ENCODE results near the gene ARSB.
"Not testable (repeated sequence)": the region's sequence is repeated elsewhere in the genome, so short reads cannot be mapped to it uniquely, and the experiment has no call there.

The ARSB gene

DNA sequence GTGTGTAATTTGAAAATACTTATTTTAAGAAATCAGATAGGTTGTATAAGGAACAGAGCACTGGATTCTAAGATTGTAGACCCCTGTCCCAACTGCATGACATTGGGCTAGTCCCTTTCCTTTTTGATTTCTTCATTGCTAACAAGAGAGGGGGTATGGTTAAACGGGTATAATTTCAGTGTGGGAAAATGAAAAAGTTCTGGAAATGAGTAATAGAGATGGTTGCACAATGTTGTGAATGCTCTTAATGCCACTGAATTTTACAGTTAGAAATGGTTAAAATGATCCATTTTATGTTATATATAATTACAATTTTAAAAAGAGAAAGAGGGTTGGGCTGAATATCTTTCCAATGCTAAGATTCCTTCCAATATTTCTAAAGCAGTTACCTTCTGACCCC lies 233.2 kb downstream of the ARSB start:
- DNase-seq (ENCODE audit: low read depth in 2 of 2): no peak

DNA sequence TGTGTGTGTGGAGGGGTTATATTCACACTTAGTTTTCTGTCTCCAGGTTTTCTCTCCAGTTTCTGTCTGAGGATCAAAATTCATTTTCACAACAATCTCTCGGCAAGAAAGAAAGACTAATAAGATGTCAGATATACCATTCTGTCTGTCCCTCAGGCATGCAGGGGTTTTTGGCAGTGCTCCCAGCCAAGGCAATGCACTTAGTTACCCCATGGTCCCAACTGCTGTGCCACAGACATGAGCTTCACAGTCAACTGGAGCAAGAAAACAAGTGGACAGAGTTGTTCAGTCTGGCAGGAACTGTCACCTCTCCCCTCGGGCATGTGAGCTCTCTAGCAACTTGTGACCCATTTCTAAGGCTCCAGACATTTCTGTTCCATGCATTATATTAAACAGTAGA lies 234.8 kb downstream of the ARSB start:
- no peak for DNase-seq (ENCODE audit: low read depth in 2 of 2)

DNA sequence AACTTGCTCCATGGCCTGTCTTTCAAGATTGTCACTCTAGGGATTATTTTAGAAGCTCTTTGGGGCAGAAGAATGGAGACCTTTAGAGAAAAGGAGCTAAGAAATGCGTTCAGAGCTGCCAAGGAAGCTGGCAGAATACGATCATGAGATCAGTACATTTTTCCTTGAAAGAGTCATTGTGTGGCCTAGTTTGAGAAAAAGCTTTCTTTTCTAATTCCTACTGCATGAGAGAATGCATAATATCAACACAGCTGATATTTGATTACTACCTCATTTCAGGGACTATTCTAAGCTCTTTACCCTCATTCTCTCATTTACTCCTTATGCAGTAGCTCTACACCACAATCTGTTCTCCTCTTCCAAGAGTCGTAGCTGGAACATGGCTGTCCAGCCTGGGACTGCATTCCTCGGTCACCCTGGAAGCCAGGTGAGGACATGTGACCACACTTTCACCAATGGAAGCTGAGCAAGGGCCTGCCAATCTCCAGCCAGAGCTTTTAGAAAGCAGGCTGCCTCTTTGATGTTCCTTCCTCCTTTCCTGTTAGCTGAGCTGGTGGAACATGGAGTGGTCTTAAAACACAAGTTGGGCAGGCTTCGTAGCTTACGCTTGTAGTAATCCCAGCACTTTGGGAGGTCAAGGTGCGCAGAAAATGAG lies 237.3 kb downstream of the ARSB start:
- DNase-seq (ENCODE audit: low read depth in 2 of 2): peak; percentile 65 to 66

DNA sequence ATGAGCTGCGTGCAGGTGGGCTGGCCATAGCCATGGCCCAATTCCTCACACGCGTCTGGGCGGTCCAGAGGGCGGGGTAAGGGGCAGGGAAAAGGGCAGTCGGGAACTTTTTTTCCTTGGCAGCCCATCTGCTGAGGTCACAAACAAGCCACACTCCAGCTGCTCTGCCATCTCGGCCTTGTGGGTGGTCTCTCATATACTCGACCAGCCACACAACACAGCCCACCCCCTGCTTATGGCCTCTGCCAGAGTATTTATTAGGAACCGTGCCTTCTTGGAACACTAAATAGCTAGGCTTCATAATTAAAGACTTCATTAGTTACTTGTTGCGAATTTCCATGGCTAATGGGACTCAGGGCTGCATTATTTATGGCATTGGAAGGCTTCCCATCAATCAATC lies 238.1 kb downstream of the ARSB start:
- DNase-seq (ENCODE audit: low read depth in 2 of 2): no peak

DNA sequence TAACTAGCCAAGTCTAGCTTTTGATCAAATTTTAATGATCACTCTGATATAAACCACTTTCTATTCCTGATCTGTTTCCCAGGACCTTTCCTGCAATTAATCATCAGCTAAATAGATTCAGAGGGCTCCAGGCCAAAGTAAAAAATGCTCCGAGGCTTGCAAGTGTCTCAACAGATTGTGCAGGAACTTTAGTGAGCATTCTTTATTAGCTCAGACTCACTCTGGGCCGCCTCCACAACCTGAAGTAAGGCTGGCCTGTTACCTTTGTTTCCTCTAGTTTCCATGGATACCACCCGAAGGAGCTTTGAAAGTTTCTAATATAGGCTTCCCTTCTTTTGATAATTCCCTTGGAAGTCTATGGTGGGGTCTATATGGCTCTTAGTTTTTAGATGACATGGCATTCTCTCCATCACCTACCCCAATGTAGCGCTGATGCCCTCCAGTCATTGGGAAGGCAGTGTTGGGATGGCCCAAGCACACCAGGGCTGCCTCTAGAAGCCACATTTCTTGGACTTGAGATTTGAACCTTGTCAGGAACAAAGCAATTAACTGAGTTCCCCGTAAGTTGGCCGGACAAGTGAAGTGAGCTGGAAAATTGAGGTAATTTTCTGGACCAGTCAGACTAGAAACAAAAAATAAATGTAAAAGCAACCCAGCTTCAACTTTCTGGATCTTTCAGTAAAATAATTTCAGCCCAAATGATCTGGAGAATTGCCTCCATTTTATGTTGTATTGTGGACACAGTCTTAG lies 238.9 kb downstream of the ARSB start:
- DNase-seq (ENCODE audit: low read depth in 2 of 2): no peak

DNA sequence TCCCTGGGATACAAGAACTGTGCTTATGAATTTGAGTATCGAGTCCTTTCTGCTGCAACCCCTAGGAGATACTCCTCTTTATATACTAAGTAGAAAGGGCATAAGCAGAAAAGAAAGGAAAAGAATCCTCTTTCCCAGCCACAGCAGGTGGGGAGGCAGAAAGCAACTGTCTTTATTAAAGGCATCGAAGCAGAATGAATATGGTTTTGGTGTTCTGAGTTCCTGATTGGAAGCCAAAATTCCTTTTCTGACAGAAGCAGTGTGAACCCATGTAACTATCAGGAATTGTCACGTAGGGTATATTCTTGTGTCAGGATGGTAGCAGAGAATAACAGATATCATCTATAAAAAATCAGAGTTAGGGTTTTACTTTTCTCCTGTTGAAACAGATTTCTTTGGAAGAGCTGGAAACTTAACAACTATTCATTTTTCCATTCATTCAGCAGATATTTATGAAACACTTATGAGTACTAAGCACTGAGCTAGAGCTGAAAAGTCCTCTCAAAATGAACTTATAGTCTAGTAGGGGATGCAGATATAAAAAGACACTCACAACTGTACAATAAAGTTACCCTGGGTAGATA lies 240.1 kb downstream of the ARSB start:
- DNase-seq (ENCODE audit: low read depth in 2 of 2): no peak

DNA sequence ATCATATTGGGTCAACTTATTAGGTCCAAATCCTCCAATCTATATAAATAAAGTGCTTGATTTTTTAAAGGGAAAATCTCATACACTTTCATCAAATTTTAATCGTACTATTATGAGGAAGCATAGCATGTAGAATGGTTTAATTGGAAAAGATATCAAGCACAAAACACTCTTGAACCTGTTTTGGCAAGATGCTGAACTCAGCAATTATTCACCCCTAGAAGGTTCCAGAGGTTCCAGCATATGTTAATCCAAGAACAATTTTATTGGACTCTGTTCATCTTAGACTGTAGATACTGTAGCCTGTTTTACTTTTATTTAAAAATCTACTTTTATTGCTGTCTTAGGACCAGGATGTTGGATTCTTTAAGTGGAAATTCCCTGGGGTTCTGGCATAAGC lies 244.1 kb downstream of the ARSB start:
- DNase-seq (ENCODE audit: low read depth in 2 of 2): no peak

DNA sequence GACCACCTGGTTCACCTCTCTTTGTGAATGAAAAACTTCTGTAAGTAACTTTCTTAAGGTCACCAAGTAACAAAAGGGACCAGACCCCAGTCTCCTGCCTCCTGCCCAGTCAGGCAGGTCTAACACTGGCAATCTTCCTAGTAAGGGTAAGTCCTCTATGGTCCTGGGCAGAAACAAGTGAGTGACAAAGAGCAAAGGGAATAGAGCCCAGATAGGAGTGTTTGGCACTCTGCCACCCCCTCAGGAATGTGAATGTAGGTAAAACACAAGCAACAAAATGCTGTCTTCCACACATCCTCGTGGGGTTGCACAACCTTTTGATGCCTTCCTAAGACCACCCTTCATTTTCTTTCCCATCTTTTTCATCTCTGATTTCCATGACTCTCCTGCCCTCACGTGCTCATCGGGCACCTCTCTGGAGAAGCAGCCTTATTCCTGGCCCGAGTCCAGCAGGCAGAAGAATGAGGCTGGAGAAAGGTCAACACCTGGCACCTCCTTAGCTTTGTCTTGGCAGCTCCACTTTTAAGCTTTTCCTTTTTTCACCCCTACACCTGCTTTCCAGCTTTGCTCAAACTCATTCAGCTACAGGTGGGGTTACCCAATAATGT lies 246.3 kb downstream of the ARSB start:
- DNase-seq (ENCODE audit: low read depth in 2 of 2): no peak

DNA sequence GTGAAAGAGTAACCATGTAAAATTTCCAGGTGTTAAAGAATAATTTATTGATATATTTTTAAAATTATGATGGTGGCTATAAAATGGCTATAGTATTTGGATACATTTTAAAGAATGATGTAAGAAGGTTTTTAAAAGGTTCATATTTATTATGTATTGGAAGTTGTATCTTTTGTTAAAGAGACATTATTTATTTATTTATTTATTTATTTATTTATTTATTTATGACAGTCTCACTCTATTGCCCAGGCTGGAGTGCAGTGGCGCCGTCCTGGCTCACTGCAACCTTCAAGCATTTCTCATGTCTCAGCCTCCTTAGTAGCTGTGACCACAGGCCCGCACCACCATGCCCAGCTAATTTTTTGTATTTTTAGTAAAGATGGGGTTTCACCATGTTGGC lies 247.0 kb downstream of the ARSB start:
- no peak for DNase-seq (ENCODE audit: low read depth in 2 of 2)

DNA sequence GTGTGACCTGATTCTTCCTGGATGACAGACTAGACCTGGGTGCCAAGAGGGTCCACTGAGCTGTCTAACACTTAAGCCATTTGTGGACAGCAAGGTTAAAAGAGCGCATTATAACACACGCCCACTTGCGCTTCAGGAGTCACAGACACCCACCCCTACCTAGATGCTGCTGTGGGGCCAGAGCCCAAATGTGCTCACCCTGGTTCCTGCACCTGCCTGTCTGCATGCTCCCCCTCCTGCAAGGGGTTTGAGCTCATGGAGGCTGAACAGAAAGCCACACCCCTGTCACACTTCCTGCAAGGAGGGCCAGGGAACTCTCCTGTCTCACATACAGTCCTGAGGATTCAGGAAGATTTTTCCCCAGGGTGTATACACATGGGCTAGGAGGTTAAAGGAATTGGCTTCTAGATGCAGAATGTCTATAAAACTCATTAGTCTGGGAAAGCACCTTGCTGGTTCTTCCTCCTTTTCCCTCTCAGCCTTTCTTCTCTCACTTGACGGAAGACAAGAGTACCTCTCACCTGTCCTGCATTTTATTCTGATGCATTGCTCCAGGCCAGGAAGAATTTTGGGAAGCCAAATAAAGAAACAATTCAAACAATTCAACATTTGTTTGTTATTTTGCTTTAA lies 249.2 kb downstream of the ARSB start:
- no peak for DNase-seq (ENCODE audit: low read depth in 2 of 2)

DNA sequence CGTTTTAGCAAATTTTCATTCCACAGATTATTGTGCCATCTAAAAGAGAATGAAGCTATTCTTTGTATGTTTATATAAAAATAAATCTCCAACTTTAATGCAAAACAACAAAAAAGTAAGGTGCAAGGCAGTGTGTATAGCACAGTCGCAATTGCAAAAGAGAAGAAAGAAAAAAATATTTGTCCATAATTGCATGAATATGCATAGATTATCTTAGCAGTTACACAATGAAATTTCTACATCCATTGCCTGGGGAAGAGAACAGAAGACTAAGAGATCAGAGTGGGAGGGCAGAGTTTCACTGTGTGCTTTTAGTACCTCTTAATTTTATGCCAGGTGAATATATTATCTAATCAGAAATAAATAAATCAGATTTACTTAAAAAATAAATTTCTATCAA lies 250.2 kb downstream of the ARSB start:
- DNase-seq (ENCODE audit: low read depth in 2 of 2): no peak

DNA sequence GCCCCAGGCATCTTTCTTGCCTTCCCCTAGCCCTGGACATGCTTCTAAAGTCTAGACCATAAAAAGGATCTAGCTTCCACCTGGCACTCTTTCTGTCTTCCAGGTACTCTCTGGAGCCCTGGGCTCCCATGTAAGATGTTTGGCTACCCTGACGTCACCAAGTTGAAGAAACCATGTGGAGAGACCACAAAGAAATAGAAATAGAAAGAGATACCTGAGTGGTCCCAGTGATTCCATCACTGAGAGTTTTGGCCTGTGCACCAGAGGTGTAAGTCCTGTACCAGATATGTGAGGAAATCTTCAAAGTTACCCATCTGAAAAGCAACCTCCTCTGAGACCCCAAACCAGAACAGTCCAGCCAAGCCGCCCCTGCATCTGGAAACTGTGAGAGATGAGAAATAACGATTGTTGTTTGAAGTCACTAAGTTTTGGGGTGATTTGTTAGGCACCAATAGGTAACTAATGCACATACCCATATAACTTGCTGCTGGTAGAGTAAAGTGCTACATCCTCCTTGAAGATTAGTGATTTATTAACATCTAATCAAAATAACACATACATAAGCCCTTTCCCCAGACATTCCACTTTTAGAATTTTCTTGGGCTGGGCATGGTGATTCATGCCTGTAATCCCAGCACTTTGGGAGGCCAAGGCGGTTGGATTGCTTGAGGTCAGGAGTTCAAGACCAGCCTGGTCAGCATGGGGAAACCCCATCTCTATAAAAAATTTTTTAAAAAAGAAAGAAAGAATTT lies 250.8 kb downstream of the ARSB start:
- no peak for DNase-seq (ENCODE audit: low read depth in 2 of 2)

DNA sequence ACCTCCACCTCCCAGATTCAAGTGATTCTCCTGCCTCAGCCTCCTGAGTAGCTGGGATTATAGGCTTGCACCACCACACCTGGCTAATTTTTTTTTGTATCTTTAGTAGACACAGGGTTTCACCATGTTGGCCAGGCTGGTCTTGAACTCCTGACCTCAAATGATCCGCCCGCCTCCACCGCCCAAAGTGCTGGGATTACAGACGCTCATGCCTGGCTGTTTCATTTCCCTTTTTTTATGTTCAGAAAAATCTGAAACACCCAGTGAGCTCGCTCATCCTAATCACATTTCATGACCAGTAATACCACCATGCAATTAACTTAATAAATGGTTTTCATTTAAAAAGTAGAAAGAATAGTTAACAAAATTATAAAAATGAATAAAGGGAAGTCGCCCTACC lies 252.4 kb downstream of the ARSB start:
- not testable (repeated sequence) for DNase-seq (ENCODE audit: low read depth in 2 of 2)

DNA sequence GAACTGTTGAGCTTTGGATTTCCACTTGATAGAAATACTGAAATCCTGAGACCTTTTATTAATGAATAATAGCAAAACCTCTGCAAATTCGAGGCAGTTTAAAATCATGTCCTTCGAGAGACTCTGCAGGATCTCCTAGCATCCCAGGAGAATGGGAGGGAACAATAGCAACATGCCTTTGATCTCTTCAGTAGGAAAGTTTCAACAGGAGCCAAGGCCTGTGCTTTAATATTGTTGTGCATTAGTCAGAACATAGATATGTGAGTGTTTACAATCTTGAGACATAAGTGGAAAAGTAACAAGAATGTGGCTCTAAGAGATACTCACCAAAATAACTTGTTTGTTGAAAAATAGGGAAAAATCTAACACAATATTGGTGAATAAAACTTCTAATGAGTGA lies 253.2 kb downstream of the ARSB start:
- no peak for DNase-seq (ENCODE audit: low read depth in 2 of 2)

DNA sequence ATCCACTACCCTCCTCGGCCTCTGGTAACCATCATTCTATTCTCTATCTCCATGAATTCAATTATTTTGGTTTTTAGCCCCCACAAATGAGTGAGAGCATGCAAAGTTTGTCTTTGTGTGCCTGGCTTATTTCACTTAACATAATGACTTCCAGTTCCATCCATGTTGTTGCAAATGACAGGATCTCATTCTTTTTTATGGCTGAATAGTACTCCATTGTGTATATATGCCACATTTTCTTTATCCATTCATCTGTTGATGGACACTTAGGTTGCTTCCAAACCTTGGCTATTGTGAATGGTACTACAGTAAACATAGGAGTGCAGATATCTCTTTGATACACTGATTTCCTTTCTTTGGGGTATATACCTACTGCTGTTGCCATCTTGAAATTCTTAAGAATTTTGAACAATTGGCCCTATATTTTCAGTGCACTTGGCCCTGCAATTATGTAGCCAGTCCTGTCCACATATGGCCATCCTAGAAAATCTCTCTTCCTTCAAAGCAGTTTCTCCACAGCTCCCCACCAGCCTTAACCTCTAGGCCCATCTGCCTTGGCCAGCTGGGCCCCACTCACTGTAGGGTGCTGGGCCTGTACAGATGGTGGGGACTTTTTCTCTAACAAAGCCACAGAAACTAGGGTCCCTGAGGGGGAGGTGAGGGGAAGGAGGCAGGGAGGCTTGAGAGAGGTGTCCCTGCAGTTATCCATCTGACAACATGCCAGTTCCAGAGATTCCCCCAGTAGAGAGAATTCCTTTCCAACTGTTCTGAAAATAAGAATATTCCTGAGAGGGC lies 254.6 kb downstream of the ARSB start:
- no peak for DNase-seq (ENCODE audit: low read depth in 2 of 2)

DNA sequence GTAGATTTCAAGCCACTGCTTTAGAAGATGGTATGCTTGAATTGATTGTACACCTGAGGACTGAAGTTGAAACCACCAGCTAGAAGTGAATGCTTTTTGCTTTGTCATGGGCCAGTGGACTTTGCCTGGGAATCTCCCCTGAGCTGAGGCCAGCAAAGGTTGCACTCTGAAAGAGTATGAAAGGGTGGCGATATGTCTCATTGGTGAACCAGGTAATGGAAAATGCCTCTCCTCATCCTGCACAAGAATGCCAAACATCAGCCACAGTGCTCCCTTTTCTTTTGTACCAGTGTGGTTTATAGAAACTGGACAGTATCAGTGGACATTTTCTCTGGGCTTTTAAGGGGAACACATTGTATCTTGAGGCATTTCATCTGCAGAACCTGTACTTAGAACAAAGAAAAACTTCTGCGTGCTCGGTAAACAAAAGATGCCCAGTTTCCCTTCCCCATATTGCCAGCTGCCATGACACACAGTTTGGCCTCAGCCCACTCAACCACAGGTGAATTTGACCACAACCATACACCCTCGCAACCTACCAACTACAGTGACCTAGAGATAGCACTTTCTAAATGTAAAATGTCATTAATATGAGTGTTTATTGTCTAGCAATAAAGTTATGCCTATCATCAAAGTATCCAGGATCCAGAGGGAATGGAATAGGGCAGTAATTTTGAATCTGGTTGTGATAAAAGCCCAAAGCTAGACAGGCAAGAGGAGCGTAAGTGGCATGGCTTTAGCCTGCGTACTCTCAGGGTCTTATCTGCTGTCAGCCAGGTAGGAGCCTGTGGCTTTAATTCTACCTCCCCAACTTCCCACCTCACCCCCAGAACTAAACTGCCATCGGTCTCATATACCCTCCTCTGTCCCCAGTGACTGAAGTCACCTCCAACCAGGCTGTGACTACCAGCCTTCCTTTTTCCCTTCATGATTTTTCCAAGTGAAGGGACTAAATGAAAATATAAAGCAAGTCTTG lies 257.0 kb downstream of the ARSB start:
- no peak for DNase-seq (ENCODE audit: low read depth in 2 of 2)

All from fibroblast of skin of left quadriceps (primary cell).